Measurements from ENCODE around the gene SUGT1.
"Not testable (repeated sequence)": the region's sequence is repeated elsewhere in the genome, so short reads cannot be mapped to it uniquely, and the experiment has no call there.

Gene SUGT1

GRCh38 chr13:52652196-52652979 is at the start of gene SUGT1:
Gene SUGT1, plus strand, starts transcription at chr13:52652836. Its CDS starts 85 bp downstream, at chr13:52652921.
- peak; percentile 98 for DNase-seq (ENCODE audit: low spot score)

GRCh38 chr13:52603316-52603715 is 49.3 kb upstream of the SUGT1 start:
- DNase-seq (ENCODE audit: low spot score) = not testable (repeated sequence)

GRCh38 chr13:52606126-52606525 is 46.5 kb upstream of the SUGT1 start:
- not testable (repeated sequence) for DNase-seq (ENCODE audit: low spot score)

- DNase-seq (ENCODE audit: low spot score) = not testable (repeated sequence)
Measured at GRCh38 chr13:52606795-52607194, 45.8 kb upstream of the SUGT1 start.

- DNase-seq (ENCODE audit: low spot score) = not testable (repeated sequence)
Measured at GRCh38 chr13:52608184-52608583, 44.5 kb upstream of the SUGT1 start.

- peak; percentile 59 for DNase-seq (ENCODE audit: low spot score)
Measured at GRCh38 chr13:52609013-52609606, 43.5 kb upstream of the SUGT1 start.

- not testable (repeated sequence) for DNase-seq (ENCODE audit: low spot score)
Measured at GRCh38 chr13:52610158-52610557, 42.5 kb upstream of the SUGT1 start.

GRCh38 chr13:52615134-52615801 is 37.4 kb upstream of the SUGT1 start:
- DNase-seq (ENCODE audit: low spot score) = no peak

- no peak for DNase-seq (ENCODE audit: low spot score)
Measured at GRCh38 chr13:52615812-52616211, 36.8 kb upstream of the SUGT1 start.

- peak; percentile 67 for DNase-seq (ENCODE audit: low spot score)
Measured at GRCh38 chr13:52617070-52618060, 35.3 kb upstream of the SUGT1 start.

- DNase-seq (ENCODE audit: low spot score) = not testable (repeated sequence)
Measured at GRCh38 chr13:52631083-52631690, 21.4 kb upstream of the SUGT1 start.

GRCh38 chr13:52638666-52639328 is 13.8 kb upstream of the SUGT1 start:
- no peak for DNase-seq (ENCODE audit: low spot score)

- no peak for DNase-seq (ENCODE audit: low spot score)
Measured at GRCh38 chr13:52642131-52642530, 10.5 kb upstream of the SUGT1 start, which contains the start of gene HNRNPA1L2. Gene HNRNPA1L2, plus strand, starts transcription at chr13:52642431. Its CDS starts 62 bp downstream, at chr13:52642493.

GRCh38 chr13:52644108-52644507 is 8.5 kb upstream of the SUGT1 start:
- DNase-seq (ENCODE audit: low spot score) = no peak

GRCh38 chr13:52646967-52647366 is 5.7 kb upstream of the SUGT1 start:
- DNase-seq (ENCODE audit: low spot score) = no peak

- DNase-seq (ENCODE audit: low spot score) = no peak
Measured at GRCh38 chr13:52650731-52651130, 1.9 kb upstream of the SUGT1 start.

GRCh38 chr13:52651897-52652195 is 790 bp upstream of the SUGT1 start:
- no peak for DNase-seq (ENCODE audit: low spot score)

- no peak for DNase-seq (ENCODE audit: low spot score)
Measured at GRCh38 chr13:52652980-52653303, 306 bp downstream of the SUGT1 start.

- no peak for DNase-seq (ENCODE audit: low spot score)
Measured at GRCh38 chr13:52659340-52659739, 6.7 kb downstream of the SUGT1 start.

- no peak for DNase-seq (ENCODE audit: low spot score)
Measured at GRCh38 chr13:52664272-52664671, 11.6 kb downstream of the SUGT1 start.

GRCh38 chr13:52665325-52665724 is 12.7 kb downstream of the SUGT1 start:
- no peak for DNase-seq (ENCODE audit: low spot score)
